GM18873 (cell line): ENCODE results near the gene RAB31.
"Not testable (repeated sequence)": the region's sequence is repeated elsewhere in the genome, so short reads cannot be mapped to it uniquely, and the experiment has no call there.

Experiments
- ATAC-seq: cut with Tn5 transposase; IDR thresholded peaks from one replicate; pipeline ENCODE4 v1.9.1; 2021; ENCODE audit warnings: mild to moderate bottlenecking, moderate library complexity, moderate number of reproducible peaks; ENCODE audit not compliant: unreplicated experiment, low FRiP score

Gene RAB31

DNA sequence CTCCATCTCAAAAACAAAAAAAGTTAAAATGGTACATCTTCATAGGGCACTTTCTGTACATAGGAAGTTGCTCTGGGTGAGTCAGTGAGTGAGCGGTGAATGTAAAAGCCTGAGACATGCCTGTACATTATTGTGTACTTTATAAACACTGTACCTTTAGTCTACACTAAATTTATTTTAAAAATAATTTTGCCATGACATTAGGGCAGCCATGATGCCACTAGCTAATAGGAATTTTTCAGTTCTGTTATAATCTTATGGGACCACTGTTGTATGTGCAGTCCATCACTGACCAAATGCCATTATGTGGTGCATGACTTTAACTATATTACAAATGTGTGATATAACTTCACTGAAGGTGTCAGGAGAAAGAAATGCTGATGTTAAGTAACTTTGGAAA is 166.6 kb downstream of the RAB31 start:
- ATAC-seq: no peak

GRCh38 chr18:9876212-9876866 is 168.2 kb downstream of the RAB31 start:
- ATAC-seq: no peak

GRCh38 chr18:9876867-9877654 is 169.0 kb downstream of the RAB31 start:
- no peak for ATAC-seq

GRCh38 chr18:9877655-9878014 is 169.5 kb downstream of the RAB31 start:
- no peak for ATAC-seq

GRCh38 chr18:9878095-9878494 is 170.0 kb downstream of the RAB31 start:
- no peak for ATAC-seq

GRCh38 chr18:9878783-9879242 is 170.7 kb downstream of the RAB31 start:
- ATAC-seq: no peak

- ATAC-seq: no peak
These were observed 176.0 kb downstream of the RAB31 start for GRCh38 chr18:9884090-9884489.

- ATAC-seq: no peak
These were observed 176.5 kb downstream of the RAB31 start for GRCh38 chr18:9884532-9885140.

DNA sequence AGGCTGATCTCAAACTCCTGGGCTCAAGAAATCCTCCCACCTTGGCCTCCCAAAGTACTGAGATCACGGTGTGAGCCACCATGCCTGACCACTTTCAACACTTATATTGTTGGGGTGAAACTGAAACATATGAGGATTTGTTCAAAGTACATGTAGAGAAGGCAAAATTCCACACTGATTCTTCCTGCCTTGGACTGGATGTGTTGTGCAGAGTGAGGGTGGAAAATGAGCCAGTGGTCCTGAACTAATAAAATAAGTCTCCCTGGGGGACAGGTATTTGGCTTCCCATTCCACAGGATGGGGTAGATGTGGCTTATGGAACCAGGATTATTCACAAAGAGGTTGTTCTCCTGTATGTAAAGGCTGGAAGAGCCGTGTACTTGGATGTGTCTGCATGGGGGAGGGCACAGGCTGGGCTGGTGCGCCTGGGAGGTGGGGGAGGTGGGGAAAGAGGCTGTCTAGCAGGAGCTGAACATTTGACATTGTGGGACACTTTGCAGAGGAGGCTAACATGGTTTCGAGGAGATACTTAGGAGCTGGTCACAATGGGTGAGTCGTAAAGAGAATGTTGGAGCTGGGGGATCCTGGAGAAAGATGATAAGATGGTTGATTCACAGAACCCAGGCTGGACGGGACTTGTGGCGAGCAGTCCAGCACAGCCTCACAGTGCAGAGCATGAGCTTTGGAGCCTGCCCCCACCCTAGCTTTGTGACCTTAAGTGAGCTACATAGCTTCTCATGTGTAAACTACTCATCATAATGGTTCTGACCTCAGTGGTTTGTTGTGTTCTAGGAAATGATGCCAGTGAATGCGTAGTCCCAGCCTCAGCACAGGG is 177.3 kb downstream of the RAB31 start, which contains the start of gene TXNDC2:
Gene TXNDC2 (plus strand): TSS at position 804 of the 835 bp plus-strand sequence. CDS start 708 bp downstream, outside the sequence.
- no peak for ATAC-seq

- ATAC-seq: no peak
These were observed 177.9 kb downstream of the RAB31 start for GRCh38 chr18:9886005-9886348.

DNA sequence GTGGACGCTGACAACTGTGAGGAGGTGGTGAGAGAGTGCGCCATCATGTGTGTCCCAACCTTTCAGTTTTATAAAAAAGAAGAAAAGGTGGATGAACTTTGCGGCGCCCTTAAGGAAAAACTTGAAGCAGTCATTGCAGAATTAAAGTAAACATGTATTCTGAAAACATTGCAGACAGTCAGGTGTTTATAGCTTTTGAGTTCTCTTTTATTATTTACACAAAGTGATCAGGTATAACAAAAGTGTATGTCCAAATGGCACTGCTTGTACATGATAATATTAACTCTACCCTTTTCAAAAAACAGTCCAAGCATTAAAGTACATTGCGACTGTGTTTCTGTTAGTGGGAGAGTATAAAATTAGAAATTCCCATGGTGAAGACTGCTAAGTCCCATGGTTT is 179.9 kb downstream of the RAB31 start:
- no peak for ATAC-seq

GRCh38 chr18:9890196-9890595 is 182.1 kb downstream of the RAB31 start:
- no peak for ATAC-seq

DNA sequence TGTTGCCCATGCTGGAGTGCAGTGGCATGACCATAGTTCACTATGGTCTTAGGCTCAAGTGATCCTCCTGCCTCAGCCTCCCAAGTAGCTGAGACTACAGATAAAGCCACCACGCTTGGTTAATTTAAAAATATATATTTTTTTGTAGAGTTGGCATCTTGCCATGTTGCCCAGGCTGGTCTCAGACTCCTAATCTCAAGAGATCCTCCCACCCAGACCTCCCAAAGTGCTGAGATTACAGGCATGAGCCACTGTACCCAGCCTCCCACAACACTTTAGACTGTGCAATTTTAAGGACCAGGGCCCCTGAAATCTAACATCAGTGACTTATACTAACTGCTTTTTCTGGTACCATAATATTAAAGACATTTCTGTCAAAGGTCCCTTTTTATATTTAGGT is 182.9 kb downstream of the RAB31 start:
- no peak for ATAC-seq

- ATAC-seq: not testable (repeated sequence)
These were observed 183.4 kb downstream of the RAB31 start for GRCh38 chr18:9891515-9891914.

GRCh38 chr18:9894454-9895068 is 186.5 kb downstream of the RAB31 start:
- no peak for ATAC-seq

GRCh38 chr18:9897129-9897528 is 189.0 kb downstream of the RAB31 start:
- ATAC-seq: no peak

DNA sequence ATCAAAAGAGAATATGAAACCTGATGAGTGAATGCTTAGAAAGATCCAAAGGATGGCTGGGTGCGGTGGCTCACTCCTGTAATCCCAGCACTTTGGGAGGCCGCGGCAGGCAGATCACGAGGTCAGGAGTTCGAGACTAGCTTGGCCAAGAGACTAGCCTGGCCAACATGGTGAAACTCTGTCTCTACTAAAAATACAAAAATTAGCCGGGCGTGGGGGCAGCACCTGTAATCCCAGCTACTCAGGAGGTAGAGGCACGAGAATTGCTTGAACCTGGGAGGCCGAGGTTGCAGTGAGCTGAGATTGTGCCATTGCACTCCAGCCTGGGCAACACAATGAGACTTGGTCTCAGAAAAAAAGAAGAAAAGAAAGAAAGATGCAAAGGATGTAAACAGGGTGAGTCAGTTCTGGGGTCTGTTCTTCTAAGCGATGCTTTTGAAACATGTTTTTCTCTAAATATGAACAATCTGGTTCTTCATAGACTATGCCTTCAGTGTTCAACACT is 189.7 kb downstream of the RAB31 start:
- ATAC-seq: not testable (repeated sequence)

DNA sequence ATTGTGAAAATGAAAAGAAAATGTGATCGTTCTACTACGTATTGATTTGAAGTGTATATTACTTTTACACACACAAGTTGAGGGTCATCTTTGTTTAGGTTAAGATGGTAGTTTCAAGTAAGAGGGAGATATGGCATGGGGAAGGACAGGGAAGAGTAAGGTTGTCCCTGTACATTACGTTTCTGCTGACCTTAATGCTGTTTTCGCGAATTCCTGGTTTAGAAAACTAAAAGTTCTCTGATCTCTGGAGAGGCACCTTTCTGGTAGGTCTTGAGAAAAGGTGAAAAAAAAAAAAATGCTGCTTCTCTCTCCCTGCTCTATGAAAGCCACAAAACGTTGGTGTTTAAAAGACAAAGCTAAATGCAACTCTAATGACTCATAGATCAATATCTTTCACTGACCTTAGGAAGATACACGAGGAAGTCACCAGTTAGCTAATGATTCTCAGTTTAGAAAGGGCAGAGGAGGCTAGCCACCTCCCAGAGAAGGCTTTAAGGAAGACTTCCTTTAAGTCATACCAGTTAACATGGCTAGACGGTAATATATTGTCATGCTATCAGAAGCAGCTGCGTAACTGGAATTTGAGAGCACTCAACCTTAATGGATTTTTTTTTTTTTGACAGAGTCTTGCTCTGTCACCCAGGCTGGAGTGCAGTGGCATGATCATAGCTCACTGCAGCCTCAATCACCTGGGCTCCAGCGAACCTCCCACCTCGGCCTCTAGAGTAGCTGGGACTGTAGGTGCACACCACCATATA is 190.9 kb downstream of the RAB31 start:
- no peak for ATAC-seq

GRCh38 chr18:9899550-9899930 is 191.4 kb downstream of the RAB31 start:
- not testable (repeated sequence) for ATAC-seq
